A375 (cell line): Measurements from ENCODE around the gene ZNF518B. TPM values are rescaled to one million over a fixed set of nuclear protein-coding genes. Genes with fewer than 3 reads are reported as not detected.

ENCODE experiments used
- total RNA-seq: library from RNA; depleted of rRNA; stranded (reverse); fragments of >200 nt; shearing (Covaris generic); gene quantifications from 2 replicates; pipeline ENCODE4 v1.2.3, GENCODE V29; 2014; rRNA removed

Gene ZNF518B
- total RNA-seq, result 24.5 and 31.1 TPM in 2 replicates

DNA sequence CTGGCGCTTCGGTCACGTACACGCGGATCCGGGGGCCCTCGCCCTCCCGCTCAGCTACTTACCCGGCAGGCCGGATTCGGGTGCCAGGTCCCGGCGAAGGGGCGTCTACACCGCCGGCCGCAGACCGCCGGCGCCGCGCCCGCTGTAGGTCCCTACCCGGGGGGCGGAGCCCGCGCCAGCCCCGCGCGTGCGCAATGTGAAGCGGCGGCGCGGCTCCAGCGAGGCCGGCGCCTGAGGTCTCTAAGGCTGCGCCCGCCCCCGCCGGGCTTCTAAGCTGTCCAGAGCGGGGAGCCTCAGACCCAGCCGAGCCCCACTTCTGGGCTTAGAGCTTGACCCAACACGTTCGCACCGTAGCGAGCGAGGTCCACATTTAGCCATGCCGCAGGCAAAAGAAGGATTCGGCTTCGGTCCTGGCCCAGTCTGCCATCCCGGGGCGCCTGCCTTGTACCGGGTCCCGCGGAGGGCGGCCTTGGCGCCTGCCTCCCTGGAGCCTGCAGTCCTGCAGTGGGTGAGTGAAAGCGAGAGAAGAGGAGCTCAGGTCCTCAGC lies at the start of gene ZNF518B:
Gene ZNF518B, minus strand, starts transcription at position 172 of the 547 bp plus-strand sequence. CDS start 11,098 bp downstream, outside the sequence.

Other genes starting within 250 kb of the ZNF518B start
- not detected in 2 replicates for gene CLNK, start 227.3 kb upstream of the ZNF518B start, total RNA-seq